GM04504 (cell line): Measurements from ENCODE around the gene KCND3.

ENCODE experiments used
- DNase-seq: peaks from one replicate; pipeline ENCODE4 v3.0.0-alpha.2; 2012; ENCODE audit warnings: low read depth

KCND3 gene

GRCh38 chr1:111989531-111990025 lies at the start of gene KCND3:
KCND3 (minus strand) TSS chr1:111989668.
- no peak for DNase-seq

DNA sequence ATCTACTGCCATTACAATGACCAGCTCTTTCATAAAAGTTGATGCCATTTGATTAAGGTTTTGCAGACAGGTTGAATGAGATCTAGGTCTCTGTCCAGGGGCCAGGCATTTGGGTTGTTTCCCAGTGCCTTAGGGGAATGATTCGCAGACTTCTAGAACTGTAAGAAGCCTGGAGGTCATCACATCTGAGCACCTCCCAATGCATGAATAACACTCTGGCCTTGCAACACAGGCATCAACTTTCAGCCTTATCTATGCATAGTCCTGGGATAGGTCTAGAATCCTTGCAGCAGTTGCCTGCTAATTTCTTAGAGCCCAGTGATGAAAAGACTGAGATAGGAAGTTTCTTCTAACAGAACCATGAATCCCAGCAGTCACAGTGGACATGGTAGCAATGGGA lies 44.8 kb upstream of the KCND3 start:
- DNase-seq: no peak

- DNase-seq: no peak
Measured at GRCh38 chr1:112033439-112034120, 44.1 kb upstream of the KCND3 start.

- DNase-seq: no peak
Measured at GRCh38 chr1:112030157-112030556, 40.7 kb upstream of the KCND3 start.

DNA sequence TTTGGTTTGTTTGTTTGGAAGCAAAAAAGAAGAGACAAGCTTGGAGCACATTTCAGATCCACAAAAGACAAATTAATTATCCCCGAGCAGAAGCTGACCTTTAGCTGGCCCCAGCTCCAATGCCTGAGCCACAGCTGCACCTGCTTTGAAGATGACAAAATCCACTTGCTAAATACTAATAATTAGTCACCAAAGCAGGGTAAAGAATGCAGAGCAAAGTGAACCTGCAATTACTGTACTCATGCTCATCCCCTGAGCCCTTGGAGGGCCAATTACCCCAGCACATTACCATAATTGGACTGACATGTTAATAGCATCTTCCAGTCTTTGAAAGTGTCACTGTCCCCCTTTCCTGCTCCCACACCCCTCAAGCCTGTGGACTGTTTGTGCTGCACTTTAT lies 38.2 kb upstream of the KCND3 start:
- no peak for DNase-seq

DNA sequence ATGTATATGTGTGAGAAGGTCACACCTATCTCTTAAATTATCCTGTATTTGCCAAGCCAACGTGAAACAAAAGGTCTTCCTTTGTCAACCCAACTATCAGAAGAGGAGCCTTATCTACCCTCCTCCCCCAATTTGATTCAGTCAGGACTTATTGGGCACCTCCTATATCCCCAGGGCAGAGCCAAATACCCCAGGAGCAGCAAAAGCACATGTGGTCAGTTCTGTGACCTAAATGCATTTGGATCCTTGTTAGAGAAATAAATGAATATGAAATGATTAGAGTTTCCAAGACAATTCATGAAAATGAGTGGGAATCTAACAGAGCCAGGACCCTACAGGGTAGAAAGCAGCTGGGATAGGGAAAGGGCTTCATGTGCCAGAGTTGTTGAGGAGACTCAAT lies 37.0 kb upstream of the KCND3 start:
- no peak for DNase-seq

- no peak for DNase-seq
Measured at GRCh38 chr1:112026016-112026415, 36.5 kb upstream of the KCND3 start.

DNA sequence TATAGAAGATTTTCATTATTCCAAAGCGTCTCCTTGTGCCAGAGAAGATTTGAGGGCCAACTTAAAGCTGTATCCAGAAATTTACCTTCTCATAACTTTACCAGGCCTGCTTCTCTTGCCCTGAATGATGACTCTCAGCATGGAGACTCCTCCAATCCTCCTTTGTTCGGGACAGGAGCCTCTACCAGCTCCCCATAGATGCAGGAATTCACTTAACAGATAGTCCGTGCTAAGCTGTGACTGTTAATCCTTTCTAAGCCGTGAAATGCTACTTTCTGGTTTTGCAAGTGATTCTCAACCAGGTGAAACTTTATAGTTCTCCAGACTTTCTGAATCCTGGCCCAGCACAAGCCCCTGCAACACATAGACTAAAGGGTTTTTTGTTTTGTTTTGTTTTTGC lies 31.8 kb upstream of the KCND3 start:
- no peak for DNase-seq

- DNase-seq: no peak
Measured at GRCh38 chr1:112017183-112017582, 27.7 kb upstream of the KCND3 start.

DNA sequence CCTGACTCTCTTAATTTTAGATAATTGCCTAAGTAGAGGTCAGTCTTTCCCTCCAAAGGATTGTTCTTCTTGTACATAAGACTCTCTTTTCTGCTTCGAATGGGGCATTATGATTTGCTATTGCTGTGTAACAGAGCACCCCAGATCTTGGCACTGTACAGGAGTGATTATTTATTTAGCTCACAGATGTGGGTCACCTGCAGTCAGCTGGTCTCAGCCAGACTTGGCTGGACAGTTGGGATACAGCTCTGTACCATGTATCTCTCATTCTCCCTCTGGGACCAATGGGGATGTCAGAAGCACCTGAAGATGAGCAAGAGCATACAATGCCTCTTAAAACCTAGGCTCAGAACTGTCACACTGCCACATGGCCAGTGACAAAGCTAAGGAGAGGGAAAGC lies 23.4 kb upstream of the KCND3 start:
- DNase-seq: no peak

- DNase-seq: peak; percentile 48
Measured at GRCh38 chr1:112011202-112011601, 21.7 kb upstream of the KCND3 start.

- DNase-seq: no peak
Measured at GRCh38 chr1:112007169-112007568, 17.7 kb upstream of the KCND3 start.

- DNase-seq: no peak
Measured at GRCh38 chr1:112006416-112007025, 17.1 kb upstream of the KCND3 start.

- DNase-seq: no peak
Measured at GRCh38 chr1:112004076-112004475, 14.6 kb upstream of the KCND3 start.

- DNase-seq: no peak
Measured at GRCh38 chr1:112002514-112002913, 13.0 kb upstream of the KCND3 start.

- no peak for DNase-seq
Measured at GRCh38 chr1:112001436-112001835, 12.0 kb upstream of the KCND3 start.

DNA sequence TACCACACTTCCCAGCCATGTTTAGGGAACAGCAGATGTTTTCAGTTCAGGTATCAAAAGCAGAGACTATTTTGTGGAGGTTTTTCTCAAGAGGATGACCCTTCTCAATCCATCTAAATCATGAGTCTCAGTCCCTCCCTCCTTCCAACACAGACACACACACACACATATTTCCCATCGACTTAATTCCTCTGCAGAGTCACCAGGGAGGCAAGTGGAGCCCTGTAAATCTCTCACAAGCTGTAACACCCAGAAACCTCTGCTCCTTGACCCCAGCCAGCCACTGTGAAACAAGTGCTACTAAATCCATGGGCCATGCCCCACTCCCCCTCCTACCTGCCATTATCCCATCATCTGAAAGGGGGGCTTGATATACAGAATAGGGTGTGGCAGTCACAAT lies 10.6 kb upstream of the KCND3 start:
- DNase-seq: no peak

- no peak for DNase-seq
Measured at GRCh38 chr1:111998332-111998731, 8.9 kb upstream of the KCND3 start.

GRCh38 chr1:111992476-111992875 lies 3.0 kb upstream of the KCND3 start:
- no peak for DNase-seq

DNA sequence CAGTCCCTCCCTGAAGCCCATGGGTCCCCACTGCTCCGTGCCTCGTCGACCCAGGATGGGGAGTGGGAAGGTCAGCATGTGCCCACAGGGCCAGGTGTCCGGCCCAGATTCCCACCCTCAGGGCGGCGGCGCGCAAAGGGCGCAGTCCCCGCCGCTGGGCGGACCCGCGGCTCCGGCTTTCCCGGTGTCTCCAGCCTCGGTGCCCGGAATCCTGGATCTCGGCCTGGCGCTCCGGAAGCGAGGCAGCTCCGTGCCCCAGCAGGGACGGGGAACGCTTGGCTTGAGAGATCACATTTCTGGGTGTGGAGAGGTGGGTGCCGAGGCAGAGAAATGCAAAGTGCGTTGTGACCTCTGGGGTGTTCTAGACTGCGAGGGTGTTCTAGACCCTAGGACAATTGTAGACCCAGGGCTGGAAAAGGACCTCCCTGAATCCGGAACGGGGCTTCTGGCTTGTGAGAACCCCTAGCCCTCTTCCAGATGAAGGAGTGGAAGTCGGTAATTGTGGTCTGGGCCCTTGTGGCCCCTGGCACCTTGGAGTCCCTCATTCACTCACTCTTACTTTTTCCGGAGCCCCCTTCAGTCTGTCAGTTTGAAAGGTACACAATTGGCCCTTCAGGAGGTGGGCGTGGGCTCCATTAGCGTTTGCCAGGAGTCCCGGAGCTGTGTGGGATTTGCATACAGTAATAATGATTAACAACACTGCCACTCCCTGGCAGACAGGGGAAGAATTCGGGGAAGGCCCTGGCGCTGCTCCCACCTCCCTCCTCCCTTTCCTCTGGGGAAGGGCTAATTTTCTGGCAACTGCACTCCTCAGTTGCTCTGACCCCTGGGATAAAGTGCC lies 1.6 kb upstream of the KCND3 start:
- DNase-seq: no peak

DNA sequence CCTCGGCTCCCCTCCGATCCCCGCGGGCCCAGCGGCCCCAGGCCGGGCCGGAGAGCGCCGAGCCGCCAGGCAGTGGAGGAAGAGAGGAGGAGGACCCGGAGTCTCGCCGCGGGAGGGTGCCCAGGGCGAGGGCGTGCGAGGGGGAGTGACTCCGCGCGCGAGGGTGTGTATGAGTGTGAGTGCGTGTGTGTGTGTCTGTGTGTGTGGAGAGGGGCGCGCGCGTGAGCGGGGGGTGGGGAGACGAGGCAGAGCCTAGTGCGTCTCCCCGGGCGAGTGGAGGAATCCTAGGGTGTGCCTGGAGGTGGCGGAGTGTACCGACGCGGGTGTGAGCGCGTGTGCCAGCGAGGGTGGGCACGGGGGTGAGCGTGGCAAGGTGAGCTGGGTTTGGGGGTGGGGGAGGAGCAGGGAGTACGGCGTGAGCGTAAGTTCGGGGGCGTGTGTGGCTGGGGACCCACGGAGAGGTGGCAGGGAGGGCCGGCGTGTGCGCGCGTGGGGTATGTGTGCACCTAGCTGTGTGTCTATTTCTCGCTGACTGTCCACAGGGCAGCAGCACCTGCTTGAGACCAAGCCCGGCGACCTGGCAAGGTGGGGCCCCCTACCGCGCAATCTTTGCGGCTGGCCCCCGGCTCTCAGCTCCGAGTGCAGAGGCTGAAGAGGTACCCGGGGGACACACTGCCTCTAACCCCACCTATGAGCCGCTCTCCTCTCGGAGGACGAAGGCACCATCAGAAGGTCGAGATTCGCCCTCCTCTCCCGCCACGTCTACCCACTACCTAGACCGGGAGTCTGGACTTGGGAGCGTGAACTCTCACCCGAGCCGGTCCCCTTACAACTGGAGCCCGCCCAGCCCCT lies 784 bp upstream of the KCND3 start:
- DNase-seq: no peak
